22Rv1 (cell line): ENCODE measurements around the gene YTHDC1.

Experiments
- CTCF ChIP-seq: fragments of 450-650 bp; IDR thresholded peaks from 2 replicates; pipeline ENCODE4 v1.5.1; 2017; ENCODE audit warnings: mild to moderate bottlenecking
- ZFX ChIP-seq: fragments of 450-650 bp; IDR thresholded peaks from 2 replicates; pipeline ENCODE4 v1.6.1; 2017; ENCODE audit warnings: antibody characterized with exemption, borderline replicate concordance

GRCh38 chr4:68264875-68265565, 84.9 kb downstream of the YTHDC1 start:
- TF ChIP-seq CTCF (no peak), ZFX (no peak)
